Stimulated activated CD4-positive, alpha-beta T cell treated with anti-CD3 and anti-CD28 coated beads, Interleukin-2, amount 100 ng/mL, for 4 hours (primary cell): Measurements from ENCODE around the gene ANXA2.
"Not testable (repeated sequence)": the region's sequence is repeated elsewhere in the genome, so short reads cannot be mapped to it uniquely, and the experiment has no call there.

Experiments
- DNase-seq: peaks from one replicate; pipeline ENCODE4 v3.0.0-alpha.2; 2020; ENCODE audit warnings: low read depth

The ANXA2 gene

GRCh38 chr15:60397772-60398445 lies at the start of gene ANXA2:
TSS of gene ANXA2 (minus strand) at chr15:60397986. CDS start at chr15:60386075, 11,911 bp downstream.
- peak; percentile 79 for DNase-seq

- DNase-seq: no peak
Measured at GRCh38 chr15:60444289-60444912, 46.6 kb upstream of the ANXA2 start.

DNA sequence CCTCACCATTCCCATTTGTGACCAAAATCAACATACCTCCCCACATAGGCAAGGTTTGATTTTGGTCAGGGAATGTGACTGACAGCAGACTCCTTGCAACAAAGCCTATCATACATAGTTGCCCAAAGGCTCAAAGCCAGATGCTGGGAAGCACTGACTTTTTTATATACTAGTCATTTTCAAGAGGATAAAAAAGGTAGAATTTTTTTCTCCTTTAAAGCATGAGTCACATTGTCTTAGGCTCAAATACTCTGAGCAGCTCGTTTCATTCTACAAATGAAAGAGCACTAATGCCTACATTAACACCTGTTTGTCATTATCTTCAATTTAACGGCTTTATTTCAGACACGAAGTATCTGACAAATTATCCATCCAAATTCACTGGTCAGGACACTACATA lies 45.0 kb upstream of the ANXA2 start:
- DNase-seq: no peak

GRCh38 chr15:60442031-60442650 lies 44.4 kb upstream of the ANXA2 start:
- DNase-seq: no peak

DNA sequence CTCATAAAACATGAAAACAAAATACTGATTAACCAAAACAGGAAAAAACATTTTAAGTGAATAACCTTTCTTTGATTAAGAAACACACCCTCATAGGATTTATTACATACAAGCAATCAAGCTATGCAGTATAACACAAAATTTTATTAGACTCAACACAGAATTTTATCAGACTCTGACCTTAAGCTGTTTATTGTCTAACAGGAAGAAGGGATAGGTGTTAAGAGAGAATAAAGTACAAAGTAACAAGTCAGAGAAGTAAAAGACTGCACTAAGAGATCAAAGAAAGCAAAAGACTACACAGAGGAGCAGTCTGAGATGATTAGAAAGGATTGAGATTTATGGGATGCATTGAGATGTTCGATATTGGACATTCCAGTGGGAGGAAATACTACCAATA lies 43.5 kb upstream of the ANXA2 start:
- no peak for DNase-seq

GRCh38 chr15:60438646-60439045 lies 40.9 kb upstream of the ANXA2 start:
- DNase-seq: no peak

GRCh38 chr15:60428935-60429334 lies 31.1 kb upstream of the ANXA2 start:
- DNase-seq: no peak

GRCh38 chr15:60426870-60427508 lies 29.2 kb upstream of the ANXA2 start:
- no peak for DNase-seq

GRCh38 chr15:60425461-60425860 lies 27.7 kb upstream of the ANXA2 start:
- DNase-seq: no peak

- no peak for DNase-seq
Measured at GRCh38 chr15:60424006-60424405, 26.2 kb upstream of the ANXA2 start.

DNA sequence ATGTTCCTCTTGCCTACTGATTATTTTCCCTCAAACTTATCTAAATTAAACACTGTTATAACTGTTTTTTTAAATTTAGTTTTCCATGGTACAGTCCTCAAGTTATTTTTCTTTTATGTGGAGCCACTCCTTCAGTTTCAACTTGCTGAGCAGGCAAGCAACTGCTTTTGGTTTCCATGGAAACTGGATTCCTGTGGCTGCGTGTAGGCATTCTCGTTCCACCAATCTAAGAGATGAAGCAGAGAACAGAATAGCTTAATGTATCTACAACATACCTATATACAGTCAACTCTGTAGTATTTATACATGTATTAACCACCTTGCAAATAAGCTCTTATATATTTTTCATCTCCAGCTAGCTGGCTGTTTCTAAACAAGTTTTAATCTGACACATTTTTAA lies 25.8 kb upstream of the ANXA2 start:
- DNase-seq: no peak

GRCh38 chr15:60421544-60421943 lies 23.8 kb upstream of the ANXA2 start:
- DNase-seq: no peak

- DNase-seq: no peak
Measured at GRCh38 chr15:60420203-60420716, 22.5 kb upstream of the ANXA2 start.

DNA sequence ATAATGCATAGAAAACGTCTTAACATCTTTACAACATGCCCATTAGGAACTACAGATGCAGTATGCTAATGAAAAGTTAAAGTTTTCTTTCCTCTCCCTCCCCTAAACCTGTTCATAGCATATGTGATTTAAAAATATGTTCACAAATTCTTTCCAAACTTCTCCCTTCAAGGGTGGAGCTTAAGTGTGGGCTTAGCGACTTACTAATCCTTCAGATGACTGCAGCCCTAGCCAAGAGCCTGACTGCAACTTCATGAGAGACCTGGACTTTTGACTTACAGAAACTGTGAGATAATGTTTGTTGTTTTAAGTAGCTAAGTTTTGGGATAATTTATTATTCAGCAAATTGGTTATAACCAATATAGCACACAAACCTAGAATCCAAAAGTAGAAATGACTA lies 22.0 kb upstream of the ANXA2 start:
- DNase-seq: no peak

DNA sequence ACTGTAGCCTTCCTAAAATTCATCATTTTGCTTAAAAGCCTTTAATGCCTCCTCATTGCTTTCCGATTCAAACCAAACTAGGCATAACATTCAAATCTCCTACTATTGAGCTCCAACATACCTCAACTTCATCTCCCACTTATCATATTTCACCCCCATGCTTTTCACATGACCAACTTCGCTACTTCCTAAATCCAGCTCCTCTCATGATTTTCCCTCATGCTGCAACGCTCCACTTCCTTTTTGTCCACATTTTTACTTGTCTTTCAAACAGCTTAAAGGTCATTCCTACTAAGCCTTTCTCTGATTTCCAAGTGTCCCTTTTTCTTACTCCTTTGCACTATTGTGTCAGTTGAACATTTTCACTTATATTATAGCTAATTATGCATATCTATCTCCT lies 20.3 kb upstream of the ANXA2 start:
- no peak for DNase-seq

- DNase-seq: no peak
Measured at GRCh38 chr15:60417112-60417511, 19.3 kb upstream of the ANXA2 start.

GRCh38 chr15:60416484-60416883 lies 18.7 kb upstream of the ANXA2 start:
- no peak for DNase-seq

DNA sequence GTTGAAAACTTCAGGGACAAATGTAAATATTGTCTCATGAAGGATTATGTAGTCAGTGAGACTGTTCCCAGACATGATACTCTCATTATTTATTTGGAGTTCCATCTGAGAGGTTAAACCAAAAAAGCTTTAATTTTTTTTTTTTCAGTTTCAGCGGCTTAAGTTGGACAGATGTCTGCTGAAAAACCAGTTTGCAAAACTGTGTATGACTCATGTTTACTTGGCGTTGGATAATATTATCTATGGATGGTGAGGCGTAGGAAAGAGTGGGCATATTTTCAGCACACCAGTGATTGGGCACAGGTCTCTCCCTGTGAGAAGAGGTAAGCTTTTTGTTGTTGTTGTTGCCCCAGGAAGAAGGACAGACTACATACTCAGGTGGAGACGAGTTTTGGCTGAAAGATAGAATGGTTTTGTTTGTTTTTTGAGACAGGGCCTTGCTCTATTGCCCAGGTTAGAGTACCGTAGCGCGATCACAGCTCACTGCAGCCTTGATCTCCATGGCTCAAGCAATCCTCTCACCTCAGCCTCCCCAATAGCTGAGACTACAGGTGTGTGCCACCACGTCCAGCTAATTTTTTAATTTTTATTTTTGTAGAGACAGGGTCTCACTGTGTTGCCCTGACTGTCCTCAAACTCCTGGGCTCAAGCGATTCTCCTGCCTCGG lies 16.4 kb upstream of the ANXA2 start:
- no peak for DNase-seq

DNA sequence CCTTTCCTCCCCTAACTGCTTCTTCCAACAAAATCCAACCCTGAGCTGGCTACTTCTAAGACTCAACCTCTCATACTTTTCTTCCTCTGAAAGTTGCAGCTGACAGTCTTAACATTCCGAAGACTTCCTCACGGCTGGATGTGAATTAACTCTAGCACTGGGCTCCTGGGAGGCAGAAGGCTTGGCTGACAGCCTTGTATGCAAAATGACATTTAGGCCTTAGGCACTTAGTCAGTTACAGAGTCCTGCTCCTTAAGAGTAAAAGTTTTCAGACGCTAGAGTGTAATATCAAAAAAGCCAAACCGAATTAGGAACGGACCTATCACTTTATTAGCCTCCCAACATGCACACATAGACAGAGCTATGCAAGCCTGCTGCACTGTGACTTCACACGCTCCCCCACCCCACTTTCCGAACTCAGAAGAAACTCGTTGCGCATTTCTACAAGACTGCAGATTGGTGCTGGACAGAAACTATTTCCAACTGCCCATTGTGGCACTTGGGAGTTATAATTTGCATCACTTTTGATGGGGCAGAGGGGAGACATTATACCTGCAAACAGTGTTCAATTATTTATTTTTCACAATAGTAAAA lies 15.5 kb upstream of the ANXA2 start:
- DNase-seq: no peak

- DNase-seq: not testable (repeated sequence)
Measured at GRCh38 chr15:60412807-60413206, 15.0 kb upstream of the ANXA2 start.

DNA sequence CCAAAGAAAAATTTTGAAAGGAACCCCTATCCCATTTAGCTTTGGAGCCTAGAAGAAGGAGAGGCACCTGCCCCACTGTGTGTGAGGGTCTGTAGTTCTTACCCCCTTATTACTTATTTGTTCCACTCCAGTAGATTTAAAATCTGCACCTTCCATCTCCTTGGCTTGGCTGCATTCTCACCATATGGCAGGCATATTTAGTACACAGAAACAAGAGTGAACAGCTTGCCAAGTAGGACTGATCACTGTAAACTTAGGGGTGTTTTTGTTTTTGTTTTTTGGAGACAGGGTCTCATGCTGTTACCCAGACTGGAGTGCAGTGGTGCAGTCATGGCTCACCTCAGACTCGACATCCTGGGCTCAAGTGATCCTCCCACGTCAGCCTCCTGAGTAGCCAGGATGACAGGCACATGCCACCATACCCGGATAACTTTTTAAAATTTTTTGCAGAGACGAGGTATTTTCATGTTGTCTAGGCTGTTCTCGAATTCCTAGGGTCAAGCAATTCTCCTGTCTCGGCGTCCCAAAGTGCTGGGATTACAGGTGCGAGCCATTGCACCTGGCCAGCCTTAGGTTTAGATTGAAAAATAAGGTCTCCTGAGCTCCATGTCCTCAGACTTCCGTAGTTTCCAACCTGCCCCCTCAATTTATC lies 14.1 kb upstream of the ANXA2 start:
- no peak for DNase-seq
